Mucosa of rectum (tissue), 2 donors: ENCODE measurements around the gene TMEM125.

ENCODE experiments used
- H3K27ac ChIP-seq, 2 donors: one replicate each; pipeline ENCODE4 v1.7.0; 2013; ENCODE audit warnings: inconsistent platforms in 2 of 2, low read depth in 2 of 2, low read length in 2 of 2
- H3K27me3 ChIP-seq, 2 donors: one replicate each; pipeline ENCODE4 v1.7.0; 2013; ENCODE audit warnings: low read length in 2 of 2; ENCODE audit not compliant: control insufficient read depth in 2 of 2, insufficient read depth in 2 of 2
- H3K36me3 ChIP-seq, 2 donors: one replicate each; pipeline ENCODE4 v1.7.0; 2013; ENCODE audit warnings: low read length in 2 of 2; ENCODE audit not compliant: control insufficient read depth in 2 of 2, insufficient read depth in 2 of 2
- H3K4me1 ChIP-seq, 2 donors: one replicate each; pipeline ENCODE4 v1.7.0; 2013; ENCODE audit warnings: low read length in 2 of 2, mild to moderate bottlenecking in 1 of 2; ENCODE audit not compliant: control insufficient read depth in 2 of 2, insufficient read depth in 2 of 2
- H3K4me3 ChIP-seq, 2 donors: one replicate each; pipeline ENCODE4 v1.7.0; 2013; ENCODE audit warnings: low read length in 2 of 2
- H3K9ac ChIP-seq, 2 donors: one replicate each; pipeline ENCODE4 v1.7.0; 2013; ENCODE audit warnings: low read length in 2 of 2, low read depth in 1 of 2, mild to moderate bottlenecking in 1 of 2
- H3K9me3 ChIP-seq, 2 donors: one replicate each; pipeline ENCODE4 v1.7.0; 2013; ENCODE audit warnings: low read length in 2 of 2; ENCODE audit not compliant: control insufficient read depth in 2 of 2
- donor health status: healthy.
- donor health status: Normal muscosa, but diverticular disease.

Gene TMEM125

DNA sequence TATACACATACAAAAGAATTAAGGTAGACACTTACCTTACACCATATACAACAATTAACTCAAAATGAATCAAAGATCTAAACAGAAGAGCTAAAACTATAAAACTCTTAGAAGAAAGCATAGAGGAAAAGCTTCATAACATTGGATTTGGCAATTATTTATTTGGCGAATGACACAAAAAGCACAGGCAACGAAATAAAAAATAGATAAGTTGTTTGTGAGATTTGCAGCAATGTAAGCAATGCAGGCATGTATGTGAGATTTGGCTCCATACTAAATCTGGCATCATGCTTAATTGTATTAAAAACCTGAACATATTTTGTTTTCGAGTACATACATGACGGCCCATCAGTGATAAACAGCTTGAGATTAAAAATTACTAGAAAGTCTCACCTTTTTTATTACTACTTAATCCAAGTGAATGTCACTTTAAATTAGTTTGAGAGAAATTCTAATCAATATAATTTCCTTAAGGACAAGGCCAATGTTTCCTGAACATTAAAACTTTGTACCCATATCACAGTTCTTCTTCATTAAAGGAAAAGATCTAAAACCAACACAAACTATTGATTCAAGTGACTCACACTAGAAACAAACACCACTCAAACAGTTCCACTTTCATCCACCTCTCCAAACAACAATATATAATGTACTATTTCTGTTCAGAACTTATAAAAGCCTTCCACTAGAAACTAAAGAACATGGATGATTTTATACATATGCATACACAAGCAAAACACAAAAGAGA lies 23.1 kb upstream of the TMEM125 start:
- no peak overlapping the region for H3K4me3 ChIP-seq
- no peak overlapping the region for H3K9ac ChIP-seq
- no peaks in the 10 kb centered on the region for H3K36me3 ChIP-seq
- no peak overlapping the region for H3K27ac ChIP-seq
- no peaks in the 10 kb centered on the region for H3K27me3 ChIP-seq
- no peaks in the 10 kb centered on the region for H3K4me1 ChIP-seq
- no peaks in the 10 kb centered on the region for H3K9me3 ChIP-seq

- Histone ChIP-seq H3K9ac (no peak overlapping the region), H3K4me3 (no peak overlapping the region), H3K27ac (no peak overlapping the region), H3K9me3 (no peaks in the 10 kb centered on the region), H3K27me3 (no peaks in the 10 kb centered on the region), H3K36me3 (no peaks in the 10 kb centered on the region), H3K4me1 (no peaks in the 10 kb centered on the region)
Observed at GRCh38 chr1:43247256-43247921, 22.4 kb upstream of the TMEM125 start.

GRCh38 chr1:43250351-43250761 lies 19.4 kb upstream of the TMEM125 start:
- H3K9ac ChIP-seq: no peak overlapping the region
- H3K9me3 ChIP-seq: no peaks in the 10 kb centered on the region
- H3K36me3 ChIP-seq: no peaks in the 10 kb centered on the region
- no peaks in the 10 kb centered on the region for H3K27me3 ChIP-seq
- no peak overlapping the region for H3K4me3 ChIP-seq
- H3K4me1 ChIP-seq: peaks cover 0 to 2% of the 10 kb centered on the region in 2 donors
- H3K27ac ChIP-seq: no peak overlapping the region

DNA sequence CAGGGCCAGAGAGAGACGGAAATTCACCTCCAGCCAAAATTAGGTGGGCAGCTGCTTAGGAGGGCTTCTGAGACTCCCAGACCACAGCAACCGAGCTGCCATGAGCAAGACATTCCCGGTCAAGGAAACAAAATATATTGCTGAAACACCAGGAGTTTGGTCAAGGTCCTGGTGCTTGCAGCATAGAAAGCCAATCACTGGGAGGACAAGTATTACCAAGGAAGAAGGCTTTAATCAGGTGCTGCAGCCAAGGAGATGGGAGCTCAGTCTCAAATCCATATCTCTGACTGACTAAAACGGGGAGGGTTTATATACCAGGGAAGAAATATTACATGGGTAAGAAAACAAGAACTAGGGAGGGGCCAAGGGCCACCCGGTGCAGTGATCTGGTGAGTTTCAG lies 18.8 kb upstream of the TMEM125 start:
- Histone ChIP-seq H3K9me3 (no peaks in the 10 kb centered on the region), H3K9ac (no peak overlapping the region), H3K36me3 (no peaks in the 10 kb centered on the region), H3K4me3 (no peak overlapping the region), H3K4me1 (peaks cover 4 to 8% of the 10 kb centered on the region in 2 donors), H3K27me3 (no peaks in the 10 kb centered on the region), H3K27ac (no peak overlapping the region)

DNA sequence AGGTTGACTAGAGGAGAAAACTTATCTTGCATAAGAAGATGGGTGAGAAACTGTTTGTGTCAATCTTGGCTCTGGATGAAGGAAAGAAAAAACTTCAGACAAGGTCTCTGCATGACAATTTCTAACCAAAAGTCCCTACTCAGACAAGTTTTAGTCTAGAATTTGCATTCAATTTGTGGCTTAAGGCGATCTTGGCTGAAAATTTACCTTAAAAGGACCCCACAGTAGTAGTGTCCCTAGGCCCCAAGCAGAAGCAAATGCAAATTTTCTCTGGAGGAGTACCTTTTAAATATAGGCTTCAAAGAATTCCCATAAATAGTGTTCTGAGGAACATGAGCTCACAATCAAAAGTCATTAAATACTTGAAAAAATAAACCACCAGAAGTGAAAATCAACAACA lies 17.6 kb upstream of the TMEM125 start:
- Histone ChIP-seq H3K9me3 (no peaks in the 10 kb centered on the region), H3K27ac (no peak overlapping the region), H3K4me3 (no peak overlapping the region), H3K27me3 (no peaks in the 10 kb centered on the region), H3K36me3 (no peaks in the 10 kb centered on the region), H3K9ac (no peak overlapping the region), H3K4me1 (peaks cover 16 to 18% of the 10 kb centered on the region in 2 donors)

GRCh38 chr1:43253173-43253572 lies 16.6 kb upstream of the TMEM125 start:
- Histone ChIP-seq H3K9ac (no peak overlapping the region), H3K27me3 (no peaks in the 10 kb centered on the region), H3K27ac (no peak overlapping the region), H3K4me1 (peaks cover 20 to 21% of the 10 kb centered on the region in 2 donors), H3K9me3 (no peaks in the 10 kb centered on the region), H3K4me3 (no peak overlapping the region), H3K36me3 (no peaks in the 10 kb centered on the region)

DNA sequence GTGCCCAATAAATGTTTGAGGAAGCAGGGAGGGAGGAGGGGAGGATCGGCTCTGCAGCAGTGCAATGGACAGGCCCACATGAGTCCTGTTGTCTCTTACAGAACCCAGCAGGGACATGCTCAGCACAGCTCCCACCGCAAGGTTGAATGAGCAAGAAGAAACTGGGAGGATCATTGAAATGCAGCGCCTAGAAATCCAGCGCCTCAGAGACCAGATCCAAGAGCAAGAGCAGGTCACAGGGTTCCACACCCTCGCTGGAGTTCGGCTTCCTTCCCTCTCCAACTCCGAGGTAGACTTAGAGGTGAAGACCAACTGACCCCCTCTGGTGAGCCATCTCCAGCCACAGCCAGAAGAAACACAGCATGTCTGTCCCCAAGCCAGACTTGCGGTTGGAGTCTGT lies 15.9 kb upstream of the TMEM125 start:
- no peak overlapping the region for H3K9ac ChIP-seq
- H3K4me3 ChIP-seq: no peak overlapping the region
- H3K4me1 ChIP-seq: peaks cover 20 to 21% of the 10 kb centered on the region in 2 donors
- H3K27me3 ChIP-seq: no peaks in the 10 kb centered on the region
- no peaks in the 10 kb centered on the region for H3K36me3 ChIP-seq
- no peaks in the 10 kb centered on the region for H3K9me3 ChIP-seq
- no peak overlapping the region for H3K27ac ChIP-seq

DNA sequence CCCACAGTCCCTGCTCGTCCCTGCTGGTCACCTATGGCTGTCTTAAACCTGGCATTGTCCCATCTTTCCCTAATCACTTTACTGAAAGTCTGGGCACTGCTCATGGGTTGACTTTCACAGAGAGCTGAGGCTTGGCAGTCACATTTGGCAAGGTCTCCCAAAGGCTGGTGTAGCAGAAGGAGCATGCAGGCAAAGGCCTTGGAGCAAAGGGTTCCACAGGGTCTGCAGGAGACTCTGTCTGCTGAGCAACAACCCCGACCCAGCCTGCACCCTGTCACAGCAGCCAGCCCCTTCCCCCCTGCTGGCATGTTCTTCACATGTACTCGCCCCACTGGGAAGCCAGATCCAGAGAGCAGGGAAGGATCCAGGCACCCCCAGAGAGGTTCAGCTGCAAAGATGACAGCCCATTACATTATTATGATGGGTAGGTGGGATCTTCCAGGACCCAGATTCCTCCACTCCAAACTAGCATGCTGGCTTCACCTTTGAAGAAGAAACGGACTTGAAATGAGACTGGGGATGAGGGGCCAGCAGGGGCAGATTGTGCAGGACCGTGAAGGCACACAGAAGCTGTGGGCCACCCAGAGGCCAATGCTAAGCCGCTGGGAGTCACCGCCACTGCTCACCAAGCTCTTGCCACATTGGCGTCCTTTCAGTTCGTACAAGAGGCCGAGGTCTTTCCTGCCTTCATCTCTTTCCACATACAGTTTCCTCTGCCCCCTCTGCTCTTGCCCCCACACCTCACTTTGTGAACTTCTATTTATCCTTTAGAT lies 14.2 kb upstream of the TMEM125 start:
- H3K9ac ChIP-seq: peak overlapping the region in 1 of 2 donors; percentile 9
- H3K36me3 ChIP-seq: no peaks in the 10 kb centered on the region
- H3K4me1 ChIP-seq: peaks cover 20 to 21% of the 10 kb centered on the region in 2 donors
- no peaks in the 10 kb centered on the region for H3K27me3 ChIP-seq
- H3K4me3 ChIP-seq: no peak overlapping the region
- H3K9me3 ChIP-seq: no peaks in the 10 kb centered on the region
- H3K27ac ChIP-seq: peak overlapping the region; percentile 86 to 88

GRCh38 chr1:43256675-43257570 lies 12.9 kb upstream of the TMEM125 start:
- Histone ChIP-seq H3K9me3 (no peaks in the 10 kb centered on the region), H3K27ac (peak overlapping the region; percentile 86 to 88), H3K9ac (peak overlapping the region; percentile 26 to 57), H3K4me3 (no peak overlapping the region), H3K4me1 (peaks cover 20 to 21% of the 10 kb centered on the region in 2 donors), H3K36me3 (no peaks in the 10 kb centered on the region), H3K27me3 (no peaks in the 10 kb centered on the region)
